GM21825 (cell line): Measurements from ENCODE around the gene PPFIBP1.
"Not testable (repeated sequence)": the region's sequence is repeated elsewhere in the genome, so short reads cannot be mapped to it uniquely, and the experiment has no call there.

Source experiments
- ATAC-seq: cut with Tn5 transposase; IDR thresholded peaks from one replicate; pipeline ENCODE4 v1.9.1; 2021; ENCODE audit warnings: mild to moderate bottlenecking, moderate library complexity; ENCODE audit not compliant: unreplicated experiment

The PPFIBP1 gene

GRCh38 chr12:27561535-27562350 lies 37.7 kb downstream of the PPFIBP1 start:
- ATAC-seq: no peak

- ATAC-seq: no peak
These were observed 40.7 kb downstream of the PPFIBP1 start for GRCh38 chr12:27564612-27565213.

DNA sequence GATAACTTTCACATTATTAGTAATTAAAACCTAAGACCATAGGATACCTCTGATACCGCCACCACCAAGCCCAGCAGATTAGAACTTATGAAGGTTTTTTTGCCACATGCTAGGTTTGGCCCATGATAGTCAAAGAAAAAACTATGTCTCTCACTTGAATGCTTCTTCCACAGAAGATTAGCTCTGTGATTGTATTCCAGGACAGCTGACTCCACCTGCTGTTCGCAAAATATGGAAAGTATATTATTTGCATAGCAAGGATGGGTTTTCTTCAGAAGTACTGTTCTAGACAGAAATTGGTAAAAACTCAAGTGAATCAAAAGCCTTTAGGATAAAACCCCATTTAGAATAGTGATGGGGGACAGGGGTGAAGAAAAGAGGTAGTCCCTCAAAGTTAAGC lies 42.2 kb downstream of the PPFIBP1 start:
- ATAC-seq: no peak

GRCh38 chr12:27566626-27567025 lies 42.6 kb downstream of the PPFIBP1 start:
- ATAC-seq: no peak

DNA sequence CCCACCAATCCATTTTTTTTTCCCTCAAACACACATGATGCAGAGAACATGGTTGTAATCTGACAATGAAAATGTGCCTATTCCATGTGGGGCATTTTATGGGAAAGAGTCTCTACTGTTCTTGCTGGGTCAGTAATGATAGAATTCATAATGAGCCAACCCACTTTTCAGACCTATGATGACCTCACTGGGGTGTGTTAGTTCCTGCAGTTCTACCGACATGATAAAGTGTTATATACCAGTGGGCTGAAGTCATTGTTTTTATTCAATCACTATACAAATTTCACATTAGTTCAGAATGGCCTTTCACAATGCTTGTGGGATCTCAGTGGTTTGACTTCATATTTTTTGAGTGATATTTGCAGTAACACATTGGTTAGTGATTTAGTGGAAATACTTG lies 47.5 kb downstream of the PPFIBP1 start:
- no peak for ATAC-seq

DNA sequence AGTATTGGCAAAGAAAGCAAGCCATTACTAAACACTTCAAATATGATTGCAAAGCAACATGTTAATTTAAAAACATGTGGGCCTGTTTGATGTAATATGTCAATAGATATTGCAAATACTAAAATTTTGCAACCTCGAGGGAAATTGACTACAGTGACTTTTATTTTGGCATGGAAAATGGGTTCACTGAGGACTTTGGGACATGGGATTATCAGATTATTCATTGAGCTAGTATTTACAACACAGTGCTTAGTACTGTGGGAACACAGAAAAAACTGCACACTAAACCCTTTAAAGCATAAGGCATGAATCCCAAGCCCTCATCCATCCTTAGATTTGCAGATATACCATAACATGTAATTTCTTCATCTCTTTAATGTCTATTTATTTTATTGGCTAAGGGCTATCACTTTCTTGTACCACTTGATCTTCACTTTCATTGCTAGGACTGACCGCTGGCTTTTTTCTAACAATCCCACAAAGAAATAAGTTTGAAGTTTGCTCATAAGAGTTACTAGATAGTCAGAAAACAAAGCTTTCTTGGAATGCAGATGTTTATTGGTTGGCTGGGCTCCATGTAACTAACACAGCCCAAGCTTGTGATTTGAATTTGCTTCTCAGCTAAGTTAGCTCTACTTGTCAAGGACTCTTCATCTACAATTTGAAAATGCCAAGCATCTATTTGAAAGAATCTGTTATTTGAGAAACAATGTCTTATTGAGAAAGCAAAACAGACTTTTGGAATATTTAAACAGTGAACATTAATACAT lies 48.7 kb downstream of the PPFIBP1 start:
- no peak for ATAC-seq

- no peak for ATAC-seq
These were observed 50.0 kb downstream of the PPFIBP1 start for GRCh38 chr12:27573972-27574371.

- no peak for ATAC-seq
These were observed 51.2 kb downstream of the PPFIBP1 start for GRCh38 chr12:27575090-27575761.

- ATAC-seq: no peak
These were observed 51.7 kb downstream of the PPFIBP1 start for GRCh38 chr12:27575762-27576118.

- no peak for ATAC-seq
These were observed 52.8 kb downstream of the PPFIBP1 start for GRCh38 chr12:27576667-27577347.

DNA sequence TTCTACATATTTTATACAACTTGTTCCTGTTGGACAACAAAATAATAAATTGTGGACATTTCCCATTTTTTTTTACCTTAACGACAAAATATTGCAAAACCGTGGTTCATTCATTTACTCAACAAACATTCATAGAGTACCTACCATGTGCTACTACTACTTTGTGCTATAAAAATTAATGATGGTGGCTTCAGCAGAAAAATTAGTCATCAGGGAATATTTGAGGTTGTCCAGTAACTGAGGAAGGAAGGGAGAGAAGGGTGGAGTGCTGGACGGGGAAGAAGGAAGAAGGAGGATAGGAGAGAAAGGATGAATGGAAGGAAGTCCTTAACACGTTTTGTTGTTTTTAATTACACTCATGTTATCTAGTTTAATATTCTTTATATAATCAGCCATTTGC lies 53.7 kb downstream of the PPFIBP1 start:
- ATAC-seq: no peak

DNA sequence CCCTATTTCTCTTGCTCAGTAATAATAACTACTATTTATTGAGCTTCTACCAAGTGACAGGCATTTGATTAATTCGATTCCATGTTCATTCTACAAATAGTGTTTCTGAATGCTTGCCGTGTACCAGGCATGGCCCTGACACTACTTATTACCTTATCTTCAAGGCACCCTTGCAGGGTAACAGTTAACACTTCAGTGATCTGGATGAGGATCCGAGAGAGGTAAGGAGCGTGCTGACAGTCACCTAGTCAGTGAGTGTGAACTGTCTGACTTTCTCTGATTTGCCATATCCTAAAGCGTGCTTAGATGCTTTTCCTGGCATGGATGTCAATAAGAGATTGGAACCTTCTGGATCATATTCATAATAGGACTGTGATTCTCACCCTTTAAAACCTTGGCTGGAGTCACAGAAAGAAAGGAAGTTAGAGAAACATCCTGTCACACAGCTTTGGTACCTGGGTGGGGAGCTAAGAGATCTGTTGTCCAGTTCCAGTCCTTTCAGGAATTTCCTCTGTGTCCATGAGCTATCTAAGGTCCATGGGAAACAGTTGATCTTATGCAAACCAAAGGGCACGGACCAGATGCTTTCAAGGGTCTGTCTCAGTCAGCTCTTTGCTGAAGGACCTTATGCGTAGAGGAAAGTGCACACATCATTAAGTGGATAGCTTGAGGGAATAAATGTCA lies 54.8 kb downstream of the PPFIBP1 start:
- no peak for ATAC-seq

DNA sequence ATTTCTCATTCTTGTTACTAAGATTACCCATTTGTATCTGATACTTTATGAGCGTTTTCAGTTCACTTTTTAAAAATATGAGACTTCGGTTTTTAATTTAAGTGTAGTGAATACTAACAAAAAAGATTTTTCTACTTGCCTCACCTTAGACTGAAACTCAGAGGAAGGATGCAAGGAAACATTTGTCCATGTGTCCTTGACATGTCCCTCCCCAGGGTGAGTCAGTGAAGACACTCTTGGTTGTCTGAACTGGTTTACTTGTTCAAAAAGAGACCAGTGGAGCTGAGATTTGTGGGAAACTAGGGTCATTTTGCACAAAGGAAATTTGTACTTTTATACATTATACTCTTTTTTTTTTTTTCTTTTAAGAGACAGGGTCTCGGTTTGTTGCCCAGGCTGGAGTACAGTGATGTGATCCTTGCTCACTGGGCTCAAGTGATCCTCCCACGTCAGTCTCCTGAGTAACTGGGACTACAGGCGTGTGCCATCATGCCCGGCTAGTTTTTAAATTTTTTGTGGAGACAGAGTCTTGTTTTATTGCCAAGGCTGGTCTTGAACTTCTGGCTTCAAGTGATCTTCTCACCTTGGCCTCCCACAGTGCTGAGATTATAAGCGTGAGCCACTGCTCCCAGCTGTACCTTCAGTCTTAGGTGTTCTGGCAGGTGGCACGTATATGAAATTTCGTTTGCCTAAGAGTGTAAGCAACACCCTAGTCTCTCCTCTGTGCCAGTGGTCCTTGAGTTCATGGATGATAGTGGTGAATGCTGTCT lies 56.7 kb downstream of the PPFIBP1 start:
- ATAC-seq: no peak

- not testable (repeated sequence) for ATAC-seq
These were observed 57.3 kb downstream of the PPFIBP1 start for GRCh38 chr12:27581331-27581671.

GRCh38 chr12:27581833-27582232 lies 57.8 kb downstream of the PPFIBP1 start:
- ATAC-seq: not testable (repeated sequence)

- not testable (repeated sequence) for ATAC-seq
These were observed 58.4 kb downstream of the PPFIBP1 start for GRCh38 chr12:27582445-27582844.

DNA sequence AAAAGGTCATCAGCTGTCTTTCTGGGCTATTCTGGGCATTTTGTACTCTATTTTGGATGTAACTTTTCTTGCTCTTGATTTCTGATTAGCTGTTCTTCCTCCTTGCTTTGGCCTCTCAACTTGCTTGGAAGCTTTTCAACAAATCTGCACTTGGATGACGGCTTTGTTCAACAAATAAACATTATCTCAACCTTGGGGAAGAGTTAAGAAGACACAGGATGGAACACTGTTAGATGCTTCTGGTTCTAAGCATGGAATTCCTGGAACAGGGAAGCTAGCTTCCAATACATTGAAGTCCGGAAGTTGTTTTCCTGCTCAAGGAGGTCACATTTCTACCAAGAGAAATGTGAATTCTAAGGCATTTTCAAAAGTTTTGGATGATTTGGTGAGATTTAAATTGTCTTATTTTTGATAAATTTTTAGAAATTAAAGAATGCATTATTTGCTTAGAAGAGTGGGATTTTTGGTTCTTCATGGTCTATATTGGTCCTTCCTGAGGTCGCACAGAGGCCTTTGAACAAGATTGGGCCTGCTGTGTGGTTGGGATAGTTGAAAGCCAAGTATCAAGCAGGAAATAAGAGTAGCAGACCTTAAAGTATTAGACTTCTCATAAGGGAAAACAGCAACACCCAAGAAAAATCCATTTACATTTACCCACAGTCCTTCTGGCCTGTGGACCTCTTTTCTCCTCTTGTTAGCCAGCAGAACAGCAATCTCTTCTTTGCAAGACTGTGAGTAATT lies 59.2 kb downstream of the PPFIBP1 start:
- ATAC-seq: no peak

- ATAC-seq: no peak
These were observed 60.0 kb downstream of the PPFIBP1 start for GRCh38 chr12:27583981-27584380.

DNA sequence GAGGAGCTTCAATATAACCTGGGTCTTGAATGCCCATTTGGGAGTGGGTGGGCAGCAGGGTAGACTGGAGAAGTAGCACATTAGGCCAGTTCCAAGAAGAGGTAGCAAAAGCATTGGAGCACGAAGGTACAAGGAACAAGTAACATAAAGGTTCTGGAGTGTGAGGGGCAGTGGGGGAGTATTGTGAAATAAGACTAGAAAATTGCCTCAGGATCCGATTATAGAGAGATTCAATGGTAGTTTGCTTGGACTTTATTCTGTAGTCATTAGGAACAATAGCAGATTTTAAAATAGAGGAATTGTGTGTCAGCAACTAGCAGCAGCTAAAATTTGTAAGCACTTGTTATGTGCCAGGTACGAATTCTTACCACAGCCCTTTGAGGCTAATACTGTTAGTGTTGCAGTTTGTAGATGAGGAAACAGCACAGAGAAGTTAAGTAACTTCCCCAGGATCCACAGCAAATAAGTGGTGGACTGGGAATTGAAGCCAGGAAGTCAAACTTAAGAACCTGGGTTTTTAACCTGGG lies 61.8 kb downstream of the PPFIBP1 start:
- no peak for ATAC-seq
